PC-9 (cell line): ENCODE results near the gene GLIPR1. TPM values are rescaled to one million over a fixed set of nuclear protein-coding genes. Genes with fewer than 3 reads are reported as not detected.
"Not testable (repeated sequence)": the region's sequence is repeated elsewhere in the genome, so short reads cannot be mapped to it uniquely, and the experiment has no call there.

Experiments used
- BruUV-seq: library from RNA; stranded (reverse); fragments of 400-500 nt; replicated peaks from 2 replicates; lab custom pipeline; 2021; lab: Mats Ljungman, UMichigan
- CTCF ChIA-PET: fragments of 300-600 bp; sonication (Branson Sonifier 250); formaldehyde crosslinking; loops from one replicate; lab custom pipeline; 2022; ENCODE audit warnings: antibody characterized with exemption; lab: Charles Lee
- POLR2A ChIA-PET: fragments of 300-600 bp; sonication (Branson Sonifier 250); formaldehyde crosslinking; loops from one replicate; lab custom pipeline; 2022; ENCODE audit warnings: antibody characterized with exemption; ENCODE audit not compliant: unreplicated experiment; lab: Charles Lee
- DNase-seq, 2 experiments: peaks; one replicate each; pipeline versions ENCODE4 v3.0.0 to v3.0.0-alpha.2; 2015 to 2022; ENCODE audit warnings: mixed read lengths in 1 of 2
- H2AFZ ChIP-seq: fragments of 200-600 bp; sonication (generic); 2 replicates; pipeline ENCODE4 v1.8.1; 2017; ENCODE audit warnings: antibody characterized with exemption
- H3F3A ChIP-seq: fragments of 200-600 bp; sonication (generic); 2 replicates; pipeline ENCODE4 v1.8.1; 2017; ENCODE audit warnings: antibody characterized with exemption, mild to moderate bottlenecking, low read depth; ENCODE audit not compliant: insufficient read depth
- H3K27ac ChIP-seq: fragments of 200-600 bp; sonication (generic); 2 replicates; pipeline ENCODE4 v1.6.1; 2016; ENCODE audit warnings: mixed run types
- H3K27me3 ChIP-seq: fragments of 200-600 bp; sonication (generic); 2 replicates; pipeline ENCODE4 v1.6.1; 2016; ENCODE audit warnings: low read depth, mixed run types; ENCODE audit not compliant: insufficient read depth
- H3K36me3 ChIP-seq: fragments of 200-600 bp; sonication (generic); 2 replicates; pipeline ENCODE4 v1.6.1; 2016; ENCODE audit warnings: low read depth, mixed run types
- H3K4me1 ChIP-seq: fragments of 200-600 bp; sonication (generic); replicated peaks from 2 replicates; pipeline ENCODE4 v1.6.1; 2016; ENCODE audit warnings: mixed run types; ENCODE audit not compliant: insufficient read depth
- H3K4me2 ChIP-seq: fragments of 200-600 bp; sonication (generic); 2 replicates; pipeline ENCODE4 v1.6.1; 2017; ENCODE audit warnings: mixed run types
- H3K4me3 ChIP-seq: fragments of 200-600 bp; sonication (generic); 2 replicates; pipeline ENCODE4 v1.6.1; 2016; ENCODE audit warnings: mixed run types
- H3K79me2 ChIP-seq: fragments of 200-600 bp; sonication (generic); 2 replicates; pipeline ENCODE4 v1.6.1; 2017; ENCODE audit warnings: low read depth, mixed run types
- H3K9me2 ChIP-seq: fragments of 200-600 bp; sonication (generic); 2 replicates; pipeline ENCODE4 v1.8.1; 2017; ENCODE audit warnings: mild to moderate bottlenecking; ENCODE audit not compliant: insufficient read depth
- H3K9me3 ChIP-seq: fragments of 200-600 bp; sonication (generic); 2 replicates; pipeline ENCODE4 v1.8.1; 2016; ENCODE audit warnings: low read depth; ENCODE audit not compliant: insufficient read depth
- H4K20me1 ChIP-seq: fragments of 200-600 bp; sonication (generic); 2 replicates; pipeline ENCODE4 v1.8.1; 2017; ENCODE audit not compliant: insufficient read depth
- EZH2 ChIP-seq: fragments of 200-600 bp; sonication (generic); IDR thresholded peaks from 2 replicates; pipeline ENCODE4 v1.8.0; 2017; ENCODE audit warnings: antibody characterized with exemption, low read depth
- intact Hi-C: fragments of 100-400 bp; cut with micrococcal nuclease; formaldehyde crosslinking; loops from one replicate; pipeline ENCODE4 v1.10.0; 2022; ENCODE audit not compliant: unreplicated experiment
- total RNA-seq: library from RNA; stranded (reverse); gene quantifications from 2 replicates; pipeline ENCODE4 v1.2.3, GENCODE V29; 2021
- TF ChIP-seq, protein P1 (sequence below): fragments of 200-600 bp; sonication (generic); conservative IDR thresholded peaks from 2 replicates; pipeline ENCODE4 v1.6.1; 2017; ENCODE audit warnings: mixed run types, antibody characterized with exemption, mild to moderate bottlenecking, moderate library complexity

The GLIPR1 gene
- total RNA-seq, 1 experiment from 2014 or later: 14.1 TPM

DNA sequence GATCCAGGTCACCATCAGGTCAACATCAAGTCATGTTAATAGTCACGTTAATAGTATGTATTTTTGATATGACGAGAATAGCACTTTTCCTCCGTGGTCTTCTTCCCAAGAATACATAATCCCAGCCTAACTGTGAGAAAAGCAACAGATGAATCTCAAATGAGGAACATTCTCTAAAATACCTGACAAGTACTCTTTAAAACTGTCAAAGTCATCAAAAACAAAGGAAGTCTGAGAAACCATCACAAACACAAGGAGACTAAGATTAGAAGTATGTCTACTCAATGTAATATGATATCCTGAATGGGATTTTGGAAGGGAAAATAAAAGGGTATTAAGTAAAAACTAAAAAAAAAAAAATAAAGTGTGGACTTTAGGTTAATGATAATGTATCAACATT is 36.8 kb upstream of the GLIPR1 start:
- no peak for DNase-seq
- H2AFZ ChIP-seq: no peak overlapping the region
- H3K4me1 ChIP-seq: peaks cover 11% of the 10 kb centered on the region
- intact Hi-C loops: no loop called here
- no peaks in the 10 kb centered on the region for H3K36me3 ChIP-seq
- no peaks in the 10 kb centered on the region for H3K9me2 ChIP-seq
- H3K27me3 ChIP-seq: no peaks in the 10 kb centered on the region
- ChIA-PET POLR2A (no interaction called here), CTCF (no interaction called here)
- no peaks in the 10 kb centered on the region for H4K20me1 ChIP-seq
- BruUV-seq: no TSS peak
- no peaks in the 10 kb centered on the region for H3F3A ChIP-seq
- no peak overlapping the region for H3K4me3 ChIP-seq
- no peak overlapping the region for H3K27ac ChIP-seq
- no peaks in the 10 kb centered on the region for H3K79me2 ChIP-seq
- H3K9me3 ChIP-seq: no peaks in the 10 kb centered on the region
- H3K4me2 ChIP-seq: no peak overlapping the region
- TF ChIP-seq, protein P1, sequence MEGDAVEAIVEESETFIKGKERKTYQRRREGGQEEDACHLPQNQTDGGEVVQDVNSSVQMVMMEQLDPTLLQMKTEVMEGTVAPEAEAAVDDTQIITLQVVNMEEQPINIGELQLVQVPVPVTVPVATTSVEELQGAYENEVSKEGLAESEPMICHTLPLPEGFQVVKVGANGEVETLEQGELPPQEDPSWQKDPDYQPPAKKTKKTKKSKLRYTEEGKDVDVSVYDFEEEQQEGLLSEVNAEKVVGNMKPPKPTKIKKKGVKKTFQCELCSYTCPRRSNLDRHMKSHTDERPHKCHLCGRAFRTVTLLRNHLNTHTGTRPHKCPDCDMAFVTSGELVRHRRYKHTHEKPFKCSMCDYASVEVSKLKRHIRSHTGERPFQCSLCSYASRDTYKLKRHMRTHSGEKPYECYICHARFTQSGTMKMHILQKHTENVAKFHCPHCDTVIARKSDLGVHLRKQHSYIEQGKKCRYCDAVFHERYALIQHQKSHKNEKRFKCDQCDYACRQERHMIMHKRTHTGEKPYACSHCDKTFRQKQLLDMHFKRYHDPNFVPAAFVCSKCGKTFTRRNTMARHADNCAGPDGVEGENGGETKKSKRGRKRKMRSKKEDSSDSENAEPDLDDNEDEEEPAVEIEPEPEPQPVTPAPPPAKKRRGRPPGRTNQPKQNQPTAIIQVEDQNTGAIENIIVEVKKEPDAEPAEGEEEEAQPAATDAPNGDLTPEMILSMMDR: no peak
- no peak for TF ChIP-seq EZH2

DNA sequence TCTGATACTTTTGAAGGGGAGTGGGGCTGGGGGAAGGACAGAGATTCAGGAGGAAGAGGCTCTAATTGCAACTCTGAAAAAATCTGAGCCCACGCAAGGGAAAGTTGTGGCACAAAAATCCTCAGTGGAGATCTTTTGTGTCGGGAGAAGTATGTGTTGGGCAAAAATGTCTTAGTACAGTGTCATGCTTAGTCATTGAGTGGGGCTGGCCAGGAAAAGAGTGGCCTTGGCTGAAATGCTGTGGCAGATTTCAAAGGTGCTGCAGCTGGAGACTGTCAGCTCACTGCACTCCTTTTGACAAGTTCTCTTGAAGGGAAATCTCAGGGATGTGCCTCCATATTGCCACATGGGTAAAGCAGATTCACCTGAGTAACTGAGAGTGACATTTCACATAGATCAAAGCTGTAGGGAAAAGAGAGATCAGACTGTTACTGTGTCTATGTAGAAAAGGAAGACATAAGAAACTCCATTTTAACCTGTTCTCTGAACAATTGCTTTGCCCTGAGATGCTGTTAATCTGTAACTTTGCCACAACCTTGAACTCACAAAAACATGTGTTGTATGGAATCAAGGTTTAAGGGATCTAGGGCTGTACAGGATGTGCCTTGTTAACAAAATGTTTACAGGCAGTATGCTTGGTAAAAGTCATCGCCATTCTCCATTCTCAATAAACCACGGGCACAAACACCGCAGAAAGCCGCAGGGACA is 36.0 kb upstream of the GLIPR1 start:
- Histone ChIP-seq H3K36me3 (no peaks in the 10 kb centered on the region), H3K27ac (no peak overlapping the region), H3F3A (no peaks in the 10 kb centered on the region), H3K27me3 (no peaks in the 10 kb centered on the region), H2AFZ (no peak overlapping the region), H3K79me2 (no peaks in the 10 kb centered on the region), H3K4me3 (no peak overlapping the region), H3K9me3 (no peaks in the 10 kb centered on the region), H3K9me2 (no peaks in the 10 kb centered on the region), H4K20me1 (no peaks in the 10 kb centered on the region), H3K4me1 (peaks cover 11% of the 10 kb centered on the region), H3K4me2 (no peak overlapping the region)
- intact Hi-C loops: no loop called here
- BruUV-seq: no TSS peak
- POLR2A ChIA-PET: no interaction called here
- peak in 1 of 2 experiments; percentile 6 for DNase-seq
- TF ChIP-seq, protein P1: no peak
- TF ChIP-seq EZH2: no peak
- CTCF ChIA-PET: no interaction called here

DNA sequence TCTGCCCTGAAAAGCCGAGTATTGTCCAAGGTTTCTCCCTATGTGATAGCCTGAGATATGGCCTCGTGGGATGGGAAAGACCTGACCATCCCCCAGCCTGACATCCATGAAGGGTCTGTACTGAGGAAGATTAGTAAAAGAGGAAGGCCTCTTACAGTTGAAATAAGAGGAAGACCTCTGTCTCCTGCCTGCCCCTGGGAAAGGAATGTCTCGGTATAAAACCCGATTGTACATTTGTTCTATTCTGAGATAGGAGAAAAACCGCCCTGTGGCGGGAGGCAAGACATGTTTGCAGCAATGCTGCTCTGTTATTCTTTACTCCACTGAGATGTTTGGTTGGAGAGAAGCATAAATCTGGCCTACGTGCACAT is 35.4 kb upstream of the GLIPR1 start:
- H3K36me3 ChIP-seq, H3K27me3 ChIP-seq, H4K20me1 ChIP-seq, POLR2A ChIA-PET, H2AFZ ChIP-seq, H3K9me2 ChIP-seq, H3K4me3 ChIP-seq, DNase-seq, intact Hi-C loops, H3K4me2 ChIP-seq, H3F3A ChIP-seq, CTCF ChIA-PET, H3K27ac ChIP-seq, BruUV-seq, H3K79me2 ChIP-seq, H3K9me3 ChIP-seq: not testable (repeated sequence)
- H3K4me1 ChIP-seq: peaks cover 11% of the 10 kb centered on the region

DNA sequence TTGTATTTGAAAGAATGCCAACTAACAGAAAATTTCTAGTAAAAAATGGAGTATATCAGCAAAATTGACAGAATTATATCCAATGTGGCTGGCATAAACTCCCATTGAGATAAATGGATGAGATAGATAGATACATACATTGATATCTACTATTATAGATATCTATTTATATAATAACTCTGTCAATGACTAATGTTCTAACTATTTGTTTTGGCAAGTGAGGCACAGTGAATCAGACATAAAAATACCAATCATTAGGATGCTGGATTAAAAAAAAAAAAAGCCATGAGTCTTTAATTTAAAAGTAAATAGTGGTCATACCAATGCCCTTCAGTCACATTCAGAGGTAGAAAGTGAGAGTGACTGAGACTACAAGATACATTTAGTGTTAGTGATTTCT is 33.7 kb upstream of the GLIPR1 start:
- H3K4me2 ChIP-seq: no peak overlapping the region
- POLR2A ChIA-PET: no interaction called here

More for the DNA sequence above, 33.7 kb upstream of the GLIPR1 start:
- DNase-seq: peak in 1 of 2 experiments; percentile 68
- H3K36me3 ChIP-seq: no peaks in the 10 kb centered on the region
- no peaks in the 10 kb centered on the region for H3K27me3 ChIP-seq
- H3K4me1 ChIP-seq: peaks cover 11% of the 10 kb centered on the region
- H3K9me2 ChIP-seq: no peaks in the 10 kb centered on the region
- no peak overlapping the region for H2AFZ ChIP-seq
- H3K27ac ChIP-seq: no peak overlapping the region
- TF ChIP-seq, protein P1: no peak
- no peak for TF ChIP-seq EZH2
- H3F3A ChIP-seq: no peaks in the 10 kb centered on the region
- BruUV-seq: no TSS peak
- intact Hi-C loops: no loop called here
- no peaks in the 10 kb centered on the region for H3K9me3 ChIP-seq
- CTCF ChIA-PET: interaction anchor here (0.8 kb wide), 1 partner anchor 55 kb away, joined by 3 read pairs; no protein-coding TSS in a partner anchor
- no peaks in the 10 kb centered on the region for H4K20me1 ChIP-seq
- no peak overlapping the region for H3K4me3 ChIP-seq
- H3K79me2 ChIP-seq: no peaks in the 10 kb centered on the region
